Measurements from ENCODE around the gene SLC16A10.
"Not testable (repeated sequence)": the region's sequence is repeated elsewhere in the genome, so short reads cannot be mapped to it uniquely, and the experiment has no call there.

The SLC16A10 gene, protein sequence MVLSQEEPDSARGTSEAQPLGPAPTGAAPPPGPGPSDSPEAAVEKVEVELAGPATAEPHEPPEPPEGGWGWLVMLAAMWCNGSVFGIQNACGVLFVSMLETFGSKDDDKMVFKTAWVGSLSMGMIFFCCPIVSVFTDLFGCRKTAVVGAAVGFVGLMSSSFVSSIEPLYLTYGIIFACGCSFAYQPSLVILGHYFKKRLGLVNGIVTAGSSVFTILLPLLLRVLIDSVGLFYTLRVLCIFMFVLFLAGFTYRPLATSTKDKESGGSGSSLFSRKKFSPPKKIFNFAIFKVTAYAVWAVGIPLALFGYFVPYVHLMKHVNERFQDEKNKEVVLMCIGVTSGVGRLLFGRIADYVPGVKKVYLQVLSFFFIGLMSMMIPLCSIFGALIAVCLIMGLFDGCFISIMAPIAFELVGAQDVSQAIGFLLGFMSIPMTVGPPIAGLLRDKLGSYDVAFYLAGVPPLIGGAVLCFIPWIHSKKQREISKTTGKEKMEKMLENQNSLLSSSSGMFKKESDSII

GRCh38 chr6:111087106-111087835 lies at the start of gene SLC16A10:
Gene SLC16A10, plus strand, starts transcription at chr6:111087503. Its CDS starts 250 bp downstream, at chr6:111087753.
- DNase-seq: peak; percentile 49

GRCh38 chr6:111038534-111039252 lies 48.6 kb upstream of the SLC16A10 start:
- no peak for DNase-seq

- no peak for DNase-seq
Observed at GRCh38 chr6:111041917-111042316, 45.4 kb upstream of the SLC16A10 start.

DNA sequence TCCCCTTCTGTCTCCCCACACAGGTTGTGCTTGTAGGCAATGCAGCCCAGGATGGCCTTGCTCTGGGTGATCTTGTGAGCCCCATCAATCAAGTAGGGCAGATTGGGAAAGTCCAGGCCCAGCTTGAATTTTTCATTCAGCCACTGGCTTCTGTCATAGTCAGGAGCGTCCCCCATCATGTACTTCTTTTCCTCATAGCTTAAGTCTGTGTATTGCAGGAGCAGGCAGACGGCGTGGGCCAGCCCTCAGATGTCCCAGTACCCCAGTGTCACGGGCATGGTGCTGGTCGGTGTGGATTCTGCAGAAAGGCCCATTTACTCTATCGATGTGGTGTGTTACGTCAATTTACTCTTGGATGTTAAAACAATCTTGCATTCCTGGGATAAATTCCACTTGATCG lies 40.1 kb upstream of the SLC16A10 start:
- no peak for DNase-seq

DNA sequence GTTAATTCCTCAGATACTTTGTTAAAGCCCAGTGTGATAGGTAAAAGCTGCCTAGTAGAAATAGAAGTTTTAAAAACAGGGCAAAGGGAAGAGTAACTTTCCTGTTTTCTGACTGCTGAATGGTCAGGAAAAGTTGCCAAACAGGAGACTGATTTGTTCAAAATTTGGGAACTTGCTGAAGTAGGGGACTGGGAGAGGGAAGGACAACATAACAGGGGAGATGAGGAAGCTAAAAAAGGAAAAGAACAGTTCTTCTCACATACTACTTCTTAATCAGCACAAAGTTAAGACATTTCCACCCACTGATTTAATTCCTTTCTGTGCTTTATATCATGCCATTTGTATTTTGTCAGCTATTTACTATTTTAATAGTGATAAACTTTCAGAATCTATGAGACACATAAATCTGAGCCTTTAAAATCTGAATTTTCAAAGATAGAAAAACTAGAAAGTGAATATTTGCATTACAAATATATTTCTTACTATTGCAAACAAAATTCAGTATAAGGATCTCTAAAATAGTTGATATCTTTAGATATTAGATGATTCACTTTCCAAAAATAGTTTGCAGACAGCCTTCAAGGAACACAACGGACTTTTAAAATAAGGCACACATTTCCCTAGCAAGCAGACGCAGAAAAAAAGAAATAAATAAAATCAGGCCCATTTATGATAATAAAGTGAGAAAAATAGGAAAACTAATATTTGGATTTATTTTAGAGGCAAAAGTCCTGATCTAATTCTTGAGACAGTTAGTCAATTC lies 36.9 kb upstream of the SLC16A10 start:
- peak; percentile 7 for DNase-seq

GRCh38 chr6:111052171-111052570 lies 35.1 kb upstream of the SLC16A10 start:
- DNase-seq: no peak

DNA sequence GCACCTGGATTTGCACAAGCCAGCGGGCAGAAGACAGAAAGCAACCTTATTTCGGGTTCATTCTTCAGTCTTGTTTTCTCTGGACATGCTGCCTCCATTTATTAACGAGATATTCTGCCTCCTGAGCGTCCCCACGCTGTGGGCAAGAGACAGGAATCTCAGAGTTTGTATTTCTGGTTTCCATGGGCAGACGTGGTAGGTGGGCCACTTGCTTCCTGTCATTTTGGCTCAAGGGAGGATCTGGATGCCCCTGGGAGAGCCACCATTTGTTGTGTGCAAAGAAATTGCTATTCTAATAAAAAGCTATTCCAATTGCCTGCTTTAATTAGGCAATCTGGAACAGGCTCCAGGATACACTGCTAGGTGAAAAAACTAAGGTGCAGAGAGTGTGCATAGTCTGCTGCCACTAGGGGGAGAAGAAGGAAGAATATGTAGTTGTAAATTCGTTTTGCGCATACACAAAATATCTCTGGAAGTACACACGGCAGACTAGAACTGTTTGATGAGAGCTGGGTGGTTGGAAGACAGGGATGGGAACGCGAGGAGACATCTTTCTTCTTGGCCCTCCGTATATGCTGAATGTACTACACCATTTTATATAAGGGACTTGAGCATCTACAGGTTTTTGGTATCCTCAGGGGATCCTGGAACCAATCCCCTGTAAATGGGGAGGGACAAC lies 30.1 kb upstream of the SLC16A10 start:
- DNase-seq: peak; percentile 49

DNA sequence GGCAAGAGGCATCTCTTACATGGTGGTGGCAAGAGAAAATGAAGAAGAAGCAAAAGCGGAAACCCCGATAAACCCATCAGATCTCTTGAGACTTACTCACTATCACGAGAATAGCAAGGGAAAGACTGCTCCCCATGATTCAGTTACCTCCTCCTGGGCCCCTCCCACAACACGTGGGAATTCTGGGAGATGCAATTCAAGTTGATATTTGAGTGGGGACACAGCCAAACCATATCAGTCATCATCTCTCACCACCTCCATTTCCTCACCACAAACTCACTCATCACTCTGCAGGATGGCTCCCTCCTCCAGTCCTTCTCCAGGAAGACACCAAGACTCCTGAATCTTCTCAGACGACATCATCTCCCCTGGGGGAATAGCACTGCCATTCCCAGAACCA lies 25.8 kb upstream of the SLC16A10 start:
- DNase-seq: peak; percentile 13

GRCh38 chr6:111061985-111062384 lies 25.3 kb upstream of the SLC16A10 start:
- DNase-seq: not testable (repeated sequence)

DNA sequence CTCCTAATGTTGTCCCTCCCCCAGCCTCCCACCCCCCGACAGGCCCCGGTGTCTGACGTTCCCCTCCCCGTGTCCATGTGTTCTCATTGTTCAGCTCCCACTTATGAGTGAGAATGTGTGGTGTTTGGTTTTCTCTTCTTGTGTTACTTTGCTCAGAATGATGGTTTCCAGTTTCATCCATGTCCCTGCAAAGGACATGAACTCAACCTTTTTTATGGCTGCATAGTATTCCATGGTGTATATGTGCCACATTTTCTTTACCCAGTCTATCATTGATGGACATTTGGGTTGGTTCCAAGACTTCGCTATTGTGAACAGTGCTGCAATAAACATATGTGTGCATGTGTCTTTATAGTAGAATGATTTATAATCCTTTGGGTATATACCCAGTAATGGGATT lies 24.4 kb upstream of the SLC16A10 start:
- DNase-seq: not testable (repeated sequence)

DNA sequence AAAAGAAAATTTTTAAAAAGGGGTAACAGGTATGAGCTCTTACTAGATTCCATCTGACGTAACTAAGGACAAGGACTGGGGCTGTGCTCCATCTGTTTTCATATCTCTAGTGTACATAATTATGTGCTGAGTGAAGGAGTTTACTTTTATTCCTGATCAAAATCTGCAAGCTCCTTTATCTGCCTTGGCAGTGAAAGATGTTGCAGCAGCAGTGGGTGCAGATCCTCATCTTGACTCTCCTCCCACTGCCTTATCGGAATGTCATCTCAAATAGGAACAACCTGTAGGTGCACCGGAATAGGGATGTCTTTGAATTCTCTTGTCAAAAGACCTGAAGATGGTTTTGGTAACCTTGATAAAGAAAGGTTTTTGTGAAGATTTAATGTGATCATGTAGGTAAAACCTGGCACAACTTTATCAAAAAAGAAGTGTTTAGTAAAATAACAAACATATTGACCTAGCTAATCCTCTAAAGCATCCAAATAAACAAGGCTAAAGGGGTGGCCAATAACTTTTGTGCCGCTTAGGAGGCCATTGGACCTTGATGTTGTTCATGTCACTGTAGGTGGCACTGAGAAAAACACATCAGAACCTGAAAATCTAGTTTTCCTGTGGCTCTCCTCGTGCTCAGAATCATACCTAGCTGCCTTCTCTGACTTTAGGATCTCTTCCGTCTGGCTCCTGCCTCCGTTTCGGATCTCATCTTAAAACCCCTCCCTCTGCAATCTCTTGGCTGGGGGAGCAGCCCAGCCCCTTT lies 19.0 kb upstream of the SLC16A10 start:
- no peak for DNase-seq

DNA sequence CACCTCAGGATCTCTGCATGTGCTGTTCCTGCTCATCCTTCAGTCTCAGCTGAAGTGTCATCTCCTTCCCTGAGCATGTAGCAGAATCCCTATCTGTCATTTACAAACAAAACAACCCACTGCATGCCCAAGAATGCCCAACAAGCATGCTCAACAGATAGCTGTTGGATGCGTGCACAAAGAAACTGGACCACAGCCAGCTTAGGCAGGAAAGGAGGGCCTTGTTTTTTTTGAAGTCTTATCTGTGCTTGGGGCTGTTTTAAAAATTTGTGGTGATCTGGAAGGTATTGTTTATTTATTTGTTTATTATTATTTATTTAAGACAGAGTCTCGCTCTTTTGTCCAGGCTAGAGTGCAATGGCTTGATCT lies 18.5 kb upstream of the SLC16A10 start:
- no peak for DNase-seq

GRCh38 chr6:111069382-111070104 lies 17.8 kb upstream of the SLC16A10 start:
- no peak for DNase-seq

GRCh38 chr6:111070105-111071005 lies 16.9 kb upstream of the SLC16A10 start:
- DNase-seq: peak; percentile 70

- no peak for DNase-seq
Observed at GRCh38 chr6:111072801-111073360, 14.4 kb upstream of the SLC16A10 start.

GRCh38 chr6:111074311-111074710 lies 13.0 kb upstream of the SLC16A10 start:
- no peak for DNase-seq

DNA sequence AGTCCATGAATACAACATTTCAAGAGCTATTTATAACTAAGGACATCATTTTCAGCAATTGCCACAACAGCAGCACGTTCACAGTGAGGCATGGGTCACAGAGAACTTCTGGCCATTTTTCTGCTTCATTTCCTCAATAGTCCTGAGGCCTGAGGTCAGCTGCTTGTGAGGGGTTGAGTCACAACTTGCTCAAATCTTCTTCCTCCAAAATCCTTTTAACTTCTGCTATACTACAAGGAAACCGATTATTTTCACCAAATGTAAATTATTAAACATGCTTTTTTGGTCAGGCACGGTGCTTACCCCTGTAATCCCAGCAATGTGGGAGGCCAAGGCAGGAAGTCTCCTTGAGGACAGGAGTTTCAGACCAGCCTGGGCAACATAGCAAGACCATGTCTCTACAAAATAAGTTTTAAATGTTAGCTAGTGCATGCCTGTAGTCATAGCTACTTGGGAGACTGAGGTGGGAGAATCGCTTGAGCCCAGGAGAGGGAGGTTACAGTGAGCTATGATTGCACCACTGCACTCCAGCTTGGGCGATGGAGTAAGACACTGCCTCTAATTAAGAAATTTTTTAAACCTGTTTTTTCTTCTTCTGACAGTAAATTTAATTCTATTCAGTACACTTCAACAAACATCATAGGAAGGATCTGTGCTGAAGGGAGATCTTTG lies 11.1 kb upstream of the SLC16A10 start:
- peak; percentile 94 for DNase-seq

- no peak for DNase-seq
Observed at GRCh38 chr6:111080698-111081097, 6.6 kb upstream of the SLC16A10 start.

All from inflammatory macrophage treated with lipopolysaccharide for 4 hours (primary cell).